GM19463 (cell line): ENCODE data around the gene ZDHHC9.
"Not testable (repeated sequence)": the region's sequence is repeated elsewhere in the genome, so short reads cannot be mapped to it uniquely, and the experiment has no call there.

ENCODE experiments used
- ATAC-seq: cut with Tn5 transposase; IDR thresholded peaks from one replicate; pipeline ENCODE4 v1.9.1; 2021; ENCODE audit warnings: mild to moderate bottlenecking, moderate library complexity; ENCODE audit not compliant: unreplicated experiment

The ZDHHC9 gene

GRCh38 chrX:129843459-129844306 lies at the start of gene ZDHHC9:
Gene ZDHHC9, minus strand, starts transcription at chrX:129843886. Its CDS starts 1,941 bp downstream, at chrX:129841945.
- peak; percentile 97 for ATAC-seq

GRCh38 chrX:129877401-129877800 lies 33.7 kb upstream of the ZDHHC9 start:
- ATAC-seq, result no peak

- no peak for ATAC-seq
These were observed 33.2 kb upstream of the ZDHHC9 start for GRCh38 chrX:129876771-129877305.

- no peak for ATAC-seq
These were observed 32.0 kb upstream of the ZDHHC9 start for GRCh38 chrX:129875669-129876068.

- no peak for ATAC-seq
These were observed 28.8 kb upstream of the ZDHHC9 start for GRCh38 chrX:129872524-129872923.

- not testable (repeated sequence) for ATAC-seq
These were observed 22.6 kb upstream of the ZDHHC9 start for GRCh38 chrX:129866321-129866720.

- ATAC-seq, result not testable (repeated sequence)
These were observed 15.4 kb upstream of the ZDHHC9 start for GRCh38 chrX:129859134-129859533.

GRCh38 chrX:129851825-129852224 lies 8.1 kb upstream of the ZDHHC9 start:
- ATAC-seq, result not testable (repeated sequence)

- no peak for ATAC-seq
These were observed 3.0 kb upstream of the ZDHHC9 start for GRCh38 chrX:129846716-129847115.

GRCh38 chrX:129845616-129846190 lies 2.0 kb upstream of the ZDHHC9 start:
- ATAC-seq, result no peak

- no peak for ATAC-seq
These were observed 552 bp downstream of the ZDHHC9 start for GRCh38 chrX:129843209-129843458.

GRCh38 chrX:129842510-129843208 lies 1.0 kb downstream of the ZDHHC9 start:
- ATAC-seq, result no peak

GRCh38 chrX:129840344-129840743 lies 3.3 kb downstream of the ZDHHC9 start:
- ATAC-seq, result no peak

- no peak for ATAC-seq
These were observed 6.9 kb downstream of the ZDHHC9 start for GRCh38 chrX:129836827-129837226.

- ATAC-seq, result no peak
These were observed 10.3 kb downstream of the ZDHHC9 start for GRCh38 chrX:129833153-129833990.

GRCh38 chrX:129831091-129831885 lies 12.4 kb downstream of the ZDHHC9 start:
- no peak for ATAC-seq

- ATAC-seq, result no peak
These were observed 13.2 kb downstream of the ZDHHC9 start for GRCh38 chrX:129830494-129830893.

GRCh38 chrX:129825746-129826505 lies 17.8 kb downstream of the ZDHHC9 start:
- no peak for ATAC-seq

GRCh38 chrX:129824620-129825019 lies 19.1 kb downstream of the ZDHHC9 start:
- no peak for ATAC-seq
